Stimulated activated memory B cell treated with anti-CD40 and anti-IgM and Interleukin-4, amounts not matched to agents 10 μg/mL and 1 μg/mL and 100 μg/mL, for 72 hours (primary cell): ENCODE results near the gene RNF17.
A peak's percentile ranks its signal among the peaks of the same experiment; 100 is the strongest.

Source experiments
- ATAC-seq: fragments of 150-1000 bp; cut with Tn5 transposase; 2 replicates; pipeline ENCODE4 v1.10.0; 2021
- H3K27ac Mint-ChIP-seq: one replicate; pipeline ENCODE4 v1.8.0; 2022; ENCODE audit warnings: mild to moderate bottlenecking, mixed read lengths
- H3K27me3 Mint-ChIP-seq: one replicate; pipeline ENCODE4 v1.8.0; 2022; ENCODE audit warnings: mixed read lengths
- H3K36me3 Mint-ChIP-seq: one replicate; pipeline ENCODE4 v1.8.0; 2022; ENCODE audit warnings: mixed read lengths
- H3K4me1 Mint-ChIP-seq: one replicate; pipeline ENCODE4 v1.8.0; 2022; ENCODE audit warnings: mixed read lengths
- H3K4me3 Mint-ChIP-seq: one replicate; pipeline ENCODE4 v1.8.0; 2022; ENCODE audit warnings: mild to moderate bottlenecking, moderate library complexity, mixed read lengths
- H3K9me3 Mint-ChIP-seq: one replicate; pipeline ENCODE4 v1.8.0; 2022; ENCODE audit warnings: mixed read lengths

The RNF17 gene

GRCh38 chr13:24892829-24893228 is 128.9 kb downstream of the RNF17 start:
- Mint-ChIP-seq H3K36me3 (peaks cover 62% of the 10 kb centered on the region), H3K27ac (no peak overlapping the region), H3K9me3 (no peaks in the 10 kb centered on the region), H3K4me1 (peaks cover 32% of the 10 kb centered on the region), H3K4me3 (no peak overlapping the region), H3K27me3 (no peaks in the 10 kb centered on the region)
- ATAC-seq: no peak

GRCh38 chr13:24893863-24894262 is 129.9 kb downstream of the RNF17 start:
- peaks cover 59% of the 10 kb centered on the region for H3K36me3 Mint-ChIP-seq
- no peaks in the 10 kb centered on the region for H3K27me3 Mint-ChIP-seq
- peaks cover 21% of the 10 kb centered on the region for H3K4me1 Mint-ChIP-seq
- H3K4me3 Mint-ChIP-seq: no peak overlapping the region
- no peak for ATAC-seq
- no peaks in the 10 kb centered on the region for H3K9me3 Mint-ChIP-seq
- H3K27ac Mint-ChIP-seq: no peak overlapping the region

- Mint-ChIP-seq H3K9me3 (no peaks in the 10 kb centered on the region), H3K36me3 (peaks cover 60% of the 10 kb centered on the region), H3K27me3 (no peaks in the 10 kb centered on the region), H3K4me3 (no peak overlapping the region), H3K27ac (no peak overlapping the region), H3K4me1 (peaks cover 21% of the 10 kb centered on the region)
- ATAC-seq: no peak
These were observed 130.5 kb downstream of the RNF17 start for GRCh38 chr13:24894277-24894971.

- H3K4me1 Mint-ChIP-seq: peaks cover 19% of the 10 kb centered on the region
- H3K4me3 Mint-ChIP-seq: no peak overlapping the region
- H3K27me3 Mint-ChIP-seq: no peaks in the 10 kb centered on the region
- ATAC-seq: no peak
- H3K36me3 Mint-ChIP-seq: peaks cover 60% of the 10 kb centered on the region
- H3K9me3 Mint-ChIP-seq: peaks cover under 1% of the 10 kb centered on the region
- no peak overlapping the region for H3K27ac Mint-ChIP-seq
These were observed 131.0 kb downstream of the RNF17 start for GRCh38 chr13:24894972-24895300.

GRCh38 chr13:24896061-24896460 is 132.1 kb downstream of the RNF17 start:
- H3K4me3 Mint-ChIP-seq: no peak overlapping the region
- ATAC-seq: no peak
- peaks cover 60% of the 10 kb centered on the region for H3K36me3 Mint-ChIP-seq
- H3K27ac Mint-ChIP-seq: no peak overlapping the region
- no peaks in the 10 kb centered on the region for H3K27me3 Mint-ChIP-seq
- H3K4me1 Mint-ChIP-seq: peaks cover 21% of the 10 kb centered on the region
- H3K9me3 Mint-ChIP-seq: peaks cover 2% of the 10 kb centered on the region

- peaks cover 2% of the 10 kb centered on the region for H3K9me3 Mint-ChIP-seq
- no peaks in the 10 kb centered on the region for H3K27me3 Mint-ChIP-seq
- H3K4me3 Mint-ChIP-seq: no peak overlapping the region
- H3K27ac Mint-ChIP-seq: no peak overlapping the region
- H3K4me1 Mint-ChIP-seq: peaks cover 12% of the 10 kb centered on the region
- ATAC-seq: no peak
- peaks cover 48% of the 10 kb centered on the region for H3K36me3 Mint-ChIP-seq
These were observed 133.3 kb downstream of the RNF17 start for GRCh38 chr13:24897293-24897692.

GRCh38 chr13:24899601-24900000 is 135.6 kb downstream of the RNF17 start:
- H3K27ac Mint-ChIP-seq: peak overlapping the region; percentile 7
- no peak for ATAC-seq
- H3K36me3 Mint-ChIP-seq: peaks cover 30% of the 10 kb centered on the region
- H3K27me3 Mint-ChIP-seq: no peaks in the 10 kb centered on the region
- H3K4me1 Mint-ChIP-seq: peaks cover 12% of the 10 kb centered on the region
- peaks cover 2% of the 10 kb centered on the region for H3K9me3 Mint-ChIP-seq
- no peak overlapping the region for H3K4me3 Mint-ChIP-seq

- peak overlapping the region; percentile 7 for H3K27ac Mint-ChIP-seq
These were observed 136.5 kb downstream of the RNF17 start for GRCh38 chr13:24900507-24900906.

GRCh38 chr13:24905242-24905641 is 141.3 kb downstream of the RNF17 start:
- Mint-ChIP-seq H3K27me3 (no peaks in the 10 kb centered on the region), H3K27ac (no peak overlapping the region), H3K36me3 (peaks cover 44% of the 10 kb centered on the region), H3K4me1 (peaks cover 8% of the 10 kb centered on the region), H3K9me3 (no peaks in the 10 kb centered on the region), H3K4me3 (no peak overlapping the region)
- ATAC-seq: no peak

More at GRCh38 chr13:24900507-24900906, 136.5 kb downstream of the RNF17 start:
- ATAC-seq: peak; percentile 83
- no peaks in the 10 kb centered on the region for H3K27me3 Mint-ChIP-seq
- H3K9me3 Mint-ChIP-seq: peaks cover 2% of the 10 kb centered on the region
- H3K4me1 Mint-ChIP-seq: peaks cover 12% of the 10 kb centered on the region
- H3K4me3 Mint-ChIP-seq: no peak overlapping the region
- H3K36me3 Mint-ChIP-seq: peaks cover 37% of the 10 kb centered on the region

GRCh38 chr13:24906268-24906667 is 142.3 kb downstream of the RNF17 start:
- Mint-ChIP-seq H3K27me3 (no peaks in the 10 kb centered on the region), H3K27ac (no peak overlapping the region), H3K4me1 (no peaks in the 10 kb centered on the region), H3K9me3 (no peaks in the 10 kb centered on the region), H3K4me3 (no peak overlapping the region), H3K36me3 (peaks cover 36% of the 10 kb centered on the region)
- ATAC-seq: no peak

- H3K27ac Mint-ChIP-seq: no peak overlapping the region
- H3K9me3 Mint-ChIP-seq: no peaks in the 10 kb centered on the region
- H3K27me3 Mint-ChIP-seq: no peaks in the 10 kb centered on the region
- no peak overlapping the region for H3K4me3 Mint-ChIP-seq
- no peak for ATAC-seq
- H3K36me3 Mint-ChIP-seq: peaks cover 21% of the 10 kb centered on the region
- peaks cover under 1% of the 10 kb centered on the region for H3K4me1 Mint-ChIP-seq
These were observed 146.6 kb downstream of the RNF17 start for GRCh38 chr13:24910502-24911132.

GRCh38 chr13:24911133-24911908 is 147.4 kb downstream of the RNF17 start:
- no peak for ATAC-seq
- Mint-ChIP-seq H3K9me3 (no peaks in the 10 kb centered on the region), H3K27ac (no peak overlapping the region), H3K4me3 (no peak overlapping the region), H3K36me3 (peaks cover 14% of the 10 kb centered on the region), H3K4me1 (peaks cover 6% of the 10 kb centered on the region), H3K27me3 (no peaks in the 10 kb centered on the region)

GRCh38 chr13:24916464-24916863 is 152.5 kb downstream of the RNF17 start:
- H3K27me3 Mint-ChIP-seq: no peaks in the 10 kb centered on the region
- no peaks in the 10 kb centered on the region for H3K9me3 Mint-ChIP-seq
- H3K4me3 Mint-ChIP-seq: no peak overlapping the region
- peaks cover 6% of the 10 kb centered on the region for H3K4me1 Mint-ChIP-seq
- H3K27ac Mint-ChIP-seq: no peak overlapping the region
- ATAC-seq: no peak
- no peaks in the 10 kb centered on the region for H3K36me3 Mint-ChIP-seq

GRCh38 chr13:24921003-24921402 is 157.0 kb downstream of the RNF17 start:
- no peak for ATAC-seq
- H3K27me3 Mint-ChIP-seq: no peaks in the 10 kb centered on the region
- peaks cover 12% of the 10 kb centered on the region for H3K4me1 Mint-ChIP-seq
- H3K36me3 Mint-ChIP-seq: no peaks in the 10 kb centered on the region
- no peak overlapping the region for H3K4me3 Mint-ChIP-seq
- H3K9me3 Mint-ChIP-seq: no peaks in the 10 kb centered on the region
- H3K27ac Mint-ChIP-seq: no peak overlapping the region

GRCh38 chr13:24921881-24922280 is 157.9 kb downstream of the RNF17 start:
- Mint-ChIP-seq H3K27ac (peak overlapping the region; percentile 96), H3K4me1 (peaks cover 11% of the 10 kb centered on the region), H3K36me3 (no peaks in the 10 kb centered on the region), H3K9me3 (no peaks in the 10 kb centered on the region), H3K27me3 (no peaks in the 10 kb centered on the region), H3K4me3 (peak overlapping the region; percentile 98)
- no peak for ATAC-seq

GRCh38 chr13:24922387-24922744 is 158.4 kb downstream of the RNF17 start:
- no peaks in the 10 kb centered on the region for H3K36me3 Mint-ChIP-seq
- peak overlapping the region; percentile 98 for H3K4me3 Mint-ChIP-seq
- no peaks in the 10 kb centered on the region for H3K9me3 Mint-ChIP-seq
- ATAC-seq: peak; percentile 35
- peaks cover 11% of the 10 kb centered on the region for H3K4me1 Mint-ChIP-seq
- H3K27ac Mint-ChIP-seq: peak overlapping the region; percentile 96
- no peaks in the 10 kb centered on the region for H3K27me3 Mint-ChIP-seq
